ENCODE measurements around the gene RPS5. TPM values are rescaled to one million over a fixed set of nuclear protein-coding genes. Genes with fewer than 3 reads are reported as not detected.
A peak's percentile ranks its signal among the peaks of the same experiment; 100 is the strongest.
"Not testable (repeated sequence)": the region's sequence is repeated elsewhere in the genome, so short reads cannot be mapped to it uniquely, and the experiment has no call there.

RPS5 gene
- total RNA-seq, 2 donors from 2014 or later: 747 to 789 TPM

GRCh38 chr19:58400316-58400915 is 13.3 kb downstream of the RPS5 start:
- H3K4me3 ChIP-seq: peak overlapping the region; percentile 76
- no peaks in the 10 kb centered on the region for H3K27me3 ChIP-seq (replicated peaks; ENCODE audit: insufficient read depth)
- no peak overlapping the region for H3K27ac ChIP-seq
- H3K9me3 ChIP-seq: no peaks in the 10 kb centered on the region
- TF ChIP-seq CTCF (IDR thresholded peaks at IDR 0.05): no peak
- ATAC-seq (ENCODE audit: insufficient number of reproducible peaks, low FRiP score, low read depth): no peak
- no peaks in the 10 kb centered on the region for H3K36me3 ChIP-seq
- peaks cover 7 to 15% of the 10 kb centered on the region in 2 donors for H3K4me1 ChIP-seq (ENCODE audit: control insufficient read depth in 1 of 2, low read depth in 2 of 2)
- DNase-seq (ENCODE audit: low spot score): no peak

GRCh38 chr19:58400916-58401839 is 14.1 kb downstream of the RPS5 start:
- Histone ChIP-seq H3K4me3 (peak overlapping the region; percentile 76), H3K27me3 (replicated peaks; ENCODE audit: insufficient read depth) (no peaks in the 10 kb centered on the region), H3K4me1 (ENCODE audit: control insufficient read depth in 1 of 2, low read depth in 2 of 2) (peaks cover 7 to 15% of the 10 kb centered on the region in 2 donors), H3K36me3 (no peaks in the 10 kb centered on the region), H3K27ac (peak overlapping the region in 1 of 2 donors; percentile 41), H3K9me3 (no peaks in the 10 kb centered on the region)
- no peak for TF ChIP-seq CTCF (IDR thresholded peaks at IDR 0.05)
- ATAC-seq (ENCODE audit: insufficient number of reproducible peaks, low FRiP score, low read depth) (peak; percentile 99), DNase-seq (ENCODE audit: low spot score) (peak; percentile 97)

- no peak for ATAC-seq (ENCODE audit: insufficient number of reproducible peaks, low FRiP score, low read depth)
- no peak for DNase-seq (ENCODE audit: low spot score)
- H3K9me3 ChIP-seq: no peaks in the 10 kb centered on the region
- no peak overlapping the region for H3K27ac ChIP-seq
- peak overlapping the region; percentile 76 for H3K4me3 ChIP-seq
- no peaks in the 10 kb centered on the region for H3K36me3 ChIP-seq
- no peaks in the 10 kb centered on the region for H3K27me3 ChIP-seq (replicated peaks; ENCODE audit: insufficient read depth)
- H3K4me1 ChIP-seq (ENCODE audit: control insufficient read depth in 1 of 2, low read depth in 2 of 2): peaks cover 7 to 16% of the 10 kb centered on the region in 2 donors
- no peak for TF ChIP-seq CTCF (IDR thresholded peaks at IDR 0.05)
These were observed 14.9 kb downstream of the RPS5 start for GRCh38 chr19:58401840-58402421.

GRCh38 chr19:58403920-58404478 is 16.9 kb downstream of the RPS5 start:
- H3K4me1 ChIP-seq (ENCODE audit: control insufficient read depth in 1 of 2, low read depth in 2 of 2): peaks cover 13 to 28% of the 10 kb centered on the region in 2 donors
- H3K4me3 ChIP-seq; H3K27ac ChIP-seq; H3K27me3 ChIP-seq (replicated peaks; ENCODE audit: insufficient read depth); DNase-seq (ENCODE audit: low spot score); ATAC-seq (ENCODE audit: insufficient number of reproducible peaks, low FRiP score, low read depth); H3K36me3 ChIP-seq; H3K9me3 ChIP-seq: not testable (repeated sequence)

- Histone ChIP-seq H3K36me3 (no peaks in the 10 kb centered on the region), H3K27ac (peak overlapping the region in 1 of 2 donors; percentile 79), H3K9me3 (no peaks in the 10 kb centered on the region), H3K4me3 (peak overlapping the region; percentile 91), H3K4me1 (ENCODE audit: control insufficient read depth in 1 of 2, low read depth in 2 of 2) (peaks cover 10 to 27% of the 10 kb centered on the region in 2 donors), H3K27me3 (replicated peaks; ENCODE audit: insufficient read depth) (no peaks in the 10 kb centered on the region)
- TF ChIP-seq CTCF (IDR thresholded peaks at IDR 0.05): no peak
- ATAC-seq (ENCODE audit: insufficient number of reproducible peaks, low FRiP score, low read depth) (no peak), DNase-seq (ENCODE audit: low spot score) (no peak)
These were observed 20.0 kb downstream of the RPS5 start for GRCh38 chr19:58406818-58407657.

Measured in thoracic aorta (tissue), 2 donors.